T-helper 2 cell (primary cell): ENCODE results near the gene FAM187B.
A peak's percentile ranks its signal among the peaks of the same experiment; 100 is the strongest.

Experiments
- DNase-seq, 5 experiments: peaks; one replicate each; pipeline versions ENCODE4 v3.0.0 to v3.0.0-alpha.2; 2012 to 2022
- total RNA-seq, 2 donors: gene quantifications; one replicate each; lab custom pipeline; 2026; lab: John Stamatoyannopoulos, UW

The FAM187B gene
- total RNA-seq, result 0 reads per million in 2 donors

DNA sequence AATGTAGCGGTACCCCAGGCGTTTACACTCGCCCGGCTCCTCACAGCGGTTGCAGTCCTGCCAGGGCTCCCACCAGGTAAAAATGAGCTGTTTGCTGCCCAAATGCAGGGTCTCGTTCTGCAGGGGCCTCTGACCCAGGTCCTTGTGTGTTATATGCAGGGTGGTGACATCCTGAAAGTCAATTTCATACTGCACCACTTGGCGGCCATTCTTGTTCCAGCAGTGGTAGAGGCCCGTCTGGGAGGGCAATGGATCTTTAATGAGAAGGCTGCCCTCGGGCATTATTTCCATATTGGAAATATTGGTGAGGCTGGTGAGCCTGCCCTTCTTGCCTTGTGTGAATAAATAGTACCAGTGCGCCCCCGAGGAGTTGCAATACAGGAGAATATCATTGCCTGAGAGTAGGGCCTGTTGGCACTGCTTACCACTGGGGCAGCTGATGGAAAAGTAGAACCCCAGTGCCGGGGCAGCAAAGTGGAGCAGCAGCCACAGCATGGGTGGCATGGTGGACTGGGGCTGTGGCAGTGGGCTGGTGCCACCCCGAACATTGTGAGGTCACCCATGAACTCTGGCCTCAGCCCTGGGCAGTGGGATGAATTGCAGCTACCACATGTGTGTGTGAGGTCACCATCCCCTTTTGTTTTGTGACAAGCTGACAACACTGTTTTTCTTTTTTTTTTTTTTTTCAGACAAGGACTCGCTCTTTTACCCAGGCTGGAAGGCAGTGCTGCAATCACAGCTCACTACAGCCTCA is at the start of gene FAM187B:
Gene FAM187B (minus strand): TSS at position 563 of the 754 bp plus-strand sequence. CDS start 59 bp downstream, at position 504.
- no peak for DNase-seq

DNA sequence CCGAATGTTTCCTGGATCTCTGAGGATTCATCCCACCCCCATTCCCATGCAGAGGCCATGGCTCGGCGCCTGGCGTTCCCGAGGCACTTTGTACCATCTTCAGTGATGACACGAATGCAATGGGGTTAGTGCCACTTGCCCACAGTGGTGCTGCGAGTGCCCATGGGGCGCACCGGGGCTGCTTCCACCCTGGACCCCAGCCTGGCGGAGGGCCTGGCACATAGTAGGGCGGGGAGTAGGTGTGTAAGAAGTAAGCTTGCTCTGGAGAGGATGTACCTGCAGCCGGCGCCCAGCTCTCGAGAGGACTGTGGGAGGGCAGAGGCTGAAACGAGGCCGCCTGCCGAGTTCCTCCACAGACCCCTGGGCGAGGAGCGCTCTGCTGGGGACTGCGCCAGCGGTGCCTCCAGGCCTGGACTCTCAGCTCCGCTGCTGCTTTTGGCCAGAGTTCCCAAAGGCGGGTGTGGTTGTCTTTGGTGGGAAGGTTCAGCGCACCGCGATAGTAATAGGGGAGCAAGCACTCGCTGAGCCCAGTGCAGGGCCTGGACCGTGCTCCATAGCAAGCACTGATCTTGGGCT is 48.3 kb upstream of the FAM187B start:
- no peak for DNase-seq

- no peak for DNase-seq
These were observed 45.8 kb upstream of the FAM187B start for GRCh38 chr19:35274323-35274722.

- DNase-seq, result no peak
These were observed 45.2 kb upstream of the FAM187B start for GRCh38 chr19:35273686-35274259.

GRCh38 chr19:35272954-35273649 is 44.6 kb upstream of the FAM187B start:
- DNase-seq, result no peak

GRCh38 chr19:35272122-35272719 is 43.7 kb upstream of the FAM187B start:
- DNase-seq, result no peak

- DNase-seq, result no peak
These were observed 43.0 kb upstream of the FAM187B start for GRCh38 chr19:35271546-35271945.

DNA sequence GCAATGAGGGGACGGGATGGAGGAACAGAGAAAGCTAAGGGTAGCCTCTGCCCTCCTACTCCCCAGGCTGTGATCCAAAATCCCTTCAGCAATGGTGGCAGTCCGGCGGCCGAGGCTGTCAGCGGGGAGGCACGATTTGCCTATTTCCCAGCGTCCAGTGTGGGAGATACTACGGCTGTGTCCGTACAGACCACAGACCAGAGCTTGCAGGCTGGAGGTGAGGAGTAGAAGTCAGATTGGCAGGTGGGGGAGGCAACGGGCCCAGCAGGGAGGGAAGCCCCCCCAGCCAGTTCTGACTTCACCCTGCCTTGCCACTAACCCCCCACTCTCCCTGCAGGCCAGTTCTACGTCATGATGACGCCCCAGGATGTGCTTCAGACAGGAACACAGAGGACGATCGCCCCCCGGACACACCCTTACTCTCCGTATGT is 41.9 kb upstream of the FAM187B start:
- DNase-seq, result no peak

- peak; percentile 49 to 80 (median 64) for DNase-seq
These were observed 41.0 kb upstream of the FAM187B start for GRCh38 chr19:35269438-35270117.

DNA sequence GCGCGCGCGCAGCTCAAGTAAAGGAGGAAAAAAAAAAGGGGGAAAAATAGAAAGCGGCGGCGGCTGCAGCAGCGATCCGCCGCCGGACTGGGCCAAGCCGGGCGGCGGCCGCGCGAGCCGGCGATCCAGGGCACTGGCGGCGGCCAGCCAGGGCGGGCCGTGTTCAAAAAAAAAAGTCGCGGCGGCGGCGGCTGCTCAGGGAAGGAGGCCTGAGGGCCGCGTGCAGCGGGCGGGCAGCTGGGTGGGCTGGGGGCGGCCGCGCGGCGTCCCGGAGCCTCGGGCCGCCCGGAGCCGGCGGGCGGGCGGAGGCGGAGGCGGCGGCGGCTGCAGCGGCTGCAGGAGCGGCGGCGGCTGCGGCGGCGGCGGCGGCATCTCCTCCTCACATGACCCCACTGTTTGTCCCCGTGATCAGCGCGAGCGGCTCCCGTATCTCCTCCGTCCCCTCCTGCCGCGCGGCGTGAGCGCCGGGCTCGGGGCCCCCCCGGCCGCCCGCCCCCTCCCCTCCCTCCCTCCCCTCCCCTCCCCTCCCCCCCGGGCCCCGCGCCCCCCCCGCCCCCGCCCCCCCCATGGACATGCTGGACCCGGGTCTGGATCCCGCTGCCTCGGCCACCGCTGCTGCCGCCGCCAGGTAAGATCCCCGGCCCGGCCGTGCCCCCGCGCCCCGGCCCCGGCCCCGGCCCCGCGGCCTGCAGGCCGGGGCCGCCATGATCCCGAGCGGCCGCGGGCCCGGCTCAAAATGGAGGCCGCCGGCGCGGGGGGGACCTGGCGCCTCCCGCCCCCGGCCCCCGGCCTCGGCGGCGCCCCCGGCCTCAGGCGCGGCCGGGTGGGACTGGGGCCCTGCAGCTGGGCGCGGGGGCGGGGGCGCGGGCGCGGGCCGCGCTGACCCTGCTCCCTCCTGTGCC is 40.2 kb upstream of the FAM187B start, which contains the start of gene USF2:
Gene USF2 (plus strand): TSS at position 427 of the 902 bp plus-strand sequence. CDS start 140 bp downstream, at position 567.
- peak; percentile 43 to 87 (median 57) for DNase-seq

- DNase-seq, result peak; percentile 53 to 91 (median 67)
These were observed 39.4 kb upstream of the FAM187B start for GRCh38 chr19:35267818-35268535.

GRCh38 chr19:35267353-35267817 is 38.8 kb upstream of the FAM187B start:
- DNase-seq, result peak in 2 of 5 experiments; percentile 31 to 50

GRCh38 chr19:35266520-35267352 is 38.2 kb upstream of the FAM187B start:
- DNase-seq, result no peak

DNA sequence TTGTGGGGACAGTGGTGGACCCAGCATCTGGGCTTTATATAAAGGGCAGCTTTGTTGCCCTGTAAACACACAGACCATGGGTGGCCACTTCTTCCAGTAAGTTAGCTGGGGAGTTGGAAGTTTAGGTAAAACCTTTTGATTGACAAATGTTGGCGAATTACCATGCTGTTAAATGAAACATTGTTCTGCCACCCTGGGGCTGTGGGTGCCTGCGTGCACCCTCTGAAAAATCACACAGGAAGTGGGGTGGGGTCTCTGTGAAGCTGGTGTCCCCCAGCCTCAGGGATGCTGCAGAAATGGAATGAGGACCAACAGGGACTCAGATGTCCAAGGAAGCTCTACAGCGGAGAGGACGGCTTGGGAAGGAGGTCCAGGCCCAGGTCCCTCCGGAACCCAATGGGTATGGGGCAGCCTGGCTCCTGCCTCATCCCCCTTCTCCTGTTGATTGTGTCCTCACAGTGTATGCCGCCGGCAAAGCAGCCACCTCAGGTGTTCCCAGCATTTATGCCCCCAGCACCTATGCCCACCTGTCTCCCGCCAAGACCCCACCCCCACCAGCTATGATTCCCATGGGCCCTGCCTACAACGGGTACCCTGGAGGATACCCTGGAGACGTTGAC is 37.5 kb upstream of the FAM187B start:
- DNase-seq, result no peak

DNA sequence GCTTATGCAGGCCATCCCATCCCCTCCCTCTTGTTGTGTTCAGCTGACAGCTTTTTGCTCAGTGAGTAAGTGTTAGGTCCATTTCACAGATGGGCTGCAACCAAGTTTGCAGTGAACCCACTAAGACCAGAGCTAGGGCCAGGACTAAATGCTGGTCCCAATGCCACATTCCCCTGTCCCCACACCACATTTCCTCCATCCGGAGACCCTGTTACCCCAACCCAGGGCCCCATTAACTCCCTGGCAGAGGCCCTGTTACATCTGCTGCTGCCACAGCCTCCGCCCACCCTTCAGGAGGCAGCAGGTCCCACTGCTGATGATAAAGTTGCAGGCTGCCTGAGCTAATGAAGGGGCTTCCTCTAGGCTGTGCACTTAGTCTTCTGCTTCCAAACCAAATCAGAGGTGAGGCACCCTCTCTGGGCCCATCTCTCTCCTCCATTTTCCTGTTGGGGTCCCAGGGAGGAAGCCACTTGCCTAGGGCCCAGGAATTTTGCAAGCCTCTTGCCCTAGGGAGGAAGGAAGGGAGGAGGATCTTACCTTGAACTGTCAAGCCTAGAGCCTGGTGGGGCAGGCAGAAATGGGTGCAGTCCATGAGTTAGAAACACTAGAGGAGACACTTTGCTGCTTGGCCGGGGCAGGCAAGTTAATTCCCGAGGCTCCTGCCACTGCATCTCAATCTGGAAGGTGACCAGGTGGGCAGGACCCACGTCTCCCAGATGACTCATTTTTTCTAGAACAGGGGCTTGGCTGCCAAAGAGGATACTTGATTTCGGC is 36.8 kb upstream of the FAM187B start:
- DNase-seq, result no peak

DNA sequence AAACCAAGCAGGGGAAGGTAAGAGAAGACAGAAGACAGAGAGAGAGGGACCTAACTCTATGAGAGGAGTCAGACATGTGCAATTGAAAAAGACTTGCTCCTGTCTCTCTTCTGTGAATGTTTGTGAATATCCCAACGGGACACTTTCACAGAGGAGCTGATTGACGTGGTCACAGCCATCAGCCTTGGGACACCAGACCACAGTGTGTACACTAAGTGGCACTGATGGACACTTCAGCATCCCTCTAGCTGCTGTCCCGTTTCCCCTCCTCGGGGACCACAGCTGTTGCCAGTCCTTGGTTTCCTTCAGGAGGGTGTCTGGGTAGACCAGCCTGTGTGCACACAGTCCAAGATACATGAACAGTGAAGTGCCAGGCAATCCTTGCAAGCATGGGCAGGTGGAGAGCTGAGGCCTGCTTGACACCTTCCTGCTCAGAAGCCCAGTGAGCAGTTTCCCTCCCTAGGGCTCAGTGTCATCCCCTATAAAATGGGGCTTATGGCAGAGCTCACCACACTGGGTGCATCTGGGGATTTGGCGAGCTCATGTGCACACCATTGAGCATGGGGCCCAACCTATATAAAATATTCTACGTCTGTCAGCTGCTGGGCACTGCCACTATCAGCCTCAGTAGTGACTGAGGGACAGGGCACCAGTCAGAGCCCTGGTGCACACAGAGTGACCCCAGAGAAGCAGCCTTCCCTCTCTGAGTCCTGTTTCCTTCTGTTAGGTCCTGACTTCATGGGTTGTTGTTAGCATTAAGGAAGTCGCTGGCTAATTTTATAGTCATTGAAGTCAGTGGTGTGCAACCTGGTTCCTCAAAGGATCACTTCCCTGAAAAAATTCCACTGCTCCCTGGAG is 36.0 kb upstream of the FAM187B start:
- no peak for DNase-seq
